ENCODE data around the gene MAN1C1. TPM values are rescaled to one million over a fixed set of nuclear protein-coding genes. Genes with fewer than 3 reads are reported as not detected.

Gene MAN1C1
- total RNA-seq, 1 experiment from 2014 or later: 9.3 TPM

DNA sequence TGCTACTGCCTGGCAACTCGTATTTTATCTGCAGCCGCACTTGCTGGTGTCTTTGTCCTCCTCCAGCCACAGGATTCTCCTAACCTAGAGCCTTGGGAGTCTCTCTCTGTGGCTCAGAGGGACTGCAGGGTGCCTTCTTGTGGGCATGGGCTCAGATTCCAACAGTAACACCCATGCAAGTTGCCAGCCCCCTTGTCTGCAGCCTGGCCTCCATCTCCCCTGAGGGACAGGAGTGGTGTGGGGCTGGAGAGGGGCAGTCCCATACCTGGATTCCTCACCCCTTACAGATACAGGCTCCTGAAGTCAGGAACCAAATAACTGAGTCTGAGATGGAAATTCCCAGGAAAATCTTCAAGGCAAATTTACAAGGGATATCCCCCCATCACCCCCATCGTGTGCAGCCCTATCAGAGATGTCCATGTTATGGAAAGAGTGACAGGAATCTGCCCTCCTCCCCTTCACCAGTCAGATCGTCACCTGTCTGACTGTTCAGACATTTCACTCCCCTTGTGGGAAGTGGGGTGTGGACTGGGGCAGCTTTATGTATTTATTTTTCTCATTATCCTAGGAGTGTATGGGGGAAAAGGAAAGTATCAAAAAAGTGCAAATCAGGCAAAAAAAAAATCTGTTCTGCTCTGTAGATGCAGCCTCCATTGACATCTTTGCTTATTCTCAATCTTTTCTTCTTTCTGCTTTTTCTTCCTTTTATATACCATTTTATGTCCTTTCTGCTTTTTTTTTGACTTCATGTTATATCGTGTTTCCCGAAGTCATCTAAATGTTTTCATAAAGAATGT lies 70.8 kb downstream of the MAN1C1 start:
- Histone ChIP-seq H3K23me2 (ENCODE audit: insufficient read length, low read depth, low read length, poor library complexity, severe bottlenecking) (no peaks in the 10 kb centered on the region), H3K18ac (ENCODE audit: insufficient read length, low read depth, low read length) (no peak overlapping the region), H2AFZ (ENCODE audit: low read length) (no peak overlapping the region), H2BK12ac (ENCODE audit: insufficient read length, low read depth, low read length) (no peak overlapping the region), H3K27me3 (ENCODE audit: insufficient read depth, low read length) (no peaks in the 10 kb centered on the region), H3K79me2 (ENCODE audit: insufficient read depth, low read length) (no peaks in the 10 kb centered on the region), H4K91ac (ENCODE audit: insufficient read length, low read depth, low read length) (no peak overlapping the region), H3K4ac (ENCODE audit: low read depth, low read length) (no peak overlapping the region), H3K56ac (ENCODE audit: insufficient read length, low read depth, low read length) (no peak overlapping the region), H4K8ac (replicated peaks; ENCODE audit: insufficient read length, low read depth, low read length) (no peak overlapping the region), H2BK5ac (ENCODE audit: insufficient read length, low read length) (no peak overlapping the region), H2BK20ac (ENCODE audit: low read depth, low read length, poor library complexity, severe bottlenecking) (no peak overlapping the region), H2AK5ac (ENCODE audit: insufficient read length, low read length) (no peak overlapping the region), H3K4me2 (ENCODE audit: insufficient read depth, insufficient read length, low read length) (no peak overlapping the region), H3K79me1 (ENCODE audit: insufficient read depth, low read depth, low read length, poor library complexity, severe bottlenecking) (no peaks in the 10 kb centered on the region), H4K5ac (ENCODE audit: insufficient read length, low read depth, low read length) (no peak overlapping the region), H3K23ac (ENCODE audit: insufficient read length, low read depth, low read length) (no peak overlapping the region), H2BK120ac (ENCODE audit: low read depth, low read length, poor library complexity, severe bottlenecking) (no peak overlapping the region), H3K4me1 (ENCODE audit: insufficient read depth, low read length) (no peaks in the 10 kb centered on the region), H3K27ac (ENCODE audit: insufficient read length, low read depth, low read length) (no peak overlapping the region), H3K9me3 (ENCODE audit: control insufficient read depth, low read depth, low read length) (no peaks in the 10 kb centered on the region), H3T11ph (ENCODE audit: low read length) (no peak overlapping the region), H2BK15ac (ENCODE audit: low read depth, low read length) (no peak overlapping the region), H3K9ac (ENCODE audit: extremely low read depth, insufficient read length, low read length) (no peak overlapping the region), H3K14ac (ENCODE audit: insufficient read depth, low read length) (no peak overlapping the region; the same call in 1 of the 2 replicates), H4K20me1 (ENCODE audit: control insufficient read depth, insufficient read depth, insufficient read length) (no peaks in the 10 kb centered on the region)
- H3K4me3 Mint-ChIP-seq: no peak overlapping the region
- no peaks in the 10 kb centered on the region for H3K9me3 Mint-ChIP-seq
- no peaks in the 10 kb centered on the region for H3K27me3 Mint-ChIP-seq (ENCODE audit: low read depth)
- H3K4me1 Mint-ChIP-seq: 0 out of 4 replicates have a peak, but pooled peaks cover 0 to under 1% of the 10 kb centered on the region in 2 experiments
- no peak overlapping the region for H3K27ac Mint-ChIP-seq
- no peak for TF ChIP-seq CTCF (conservative IDR thresholded peaks at IDR 0.05)
- no peak for DNase-seq
- WGBS (ENCODE audit: extremely low coverage, insufficient read length, low lambda C conversion rate): no CpG with 5 or more reads among the region's 6 CpGs
- no peaks in the 10 kb centered on the region for H3K36me3 Mint-ChIP-seq (ENCODE audit: insufficient read depth in 1 of 3, low read depth in 3 of 3)
